HL-60 (cell line): ENCODE data around the gene GALNT17.

Experiments
- DNase-seq, 2 experiments: peaks; one replicate each; pipeline ENCODE4 v3.0.0-alpha.2; 2010 to 2020; ENCODE audit warnings: low read depth in 1 of 2, low spot score in 1 of 2
- H3K27ac ChIP-seq: fragments of 250-450 bp; sonication (Bioruptor Pico); replicated peaks from 2 replicates; pipeline ENCODE4 v1.5.1; 2020; ENCODE audit warnings: mild to moderate bottlenecking, moderate library complexity
- H3K27me3 ChIP-seq: fragments of 250-450 bp; sonication (Bioruptor Pico); 2 replicates; pipeline ENCODE4 v1.5.1; 2021; ENCODE audit warnings: mild to moderate bottlenecking, moderate library complexity; ENCODE audit not compliant: insufficient read depth, poor library complexity, severe bottlenecking
- H3K4me3 ChIP-seq: replicated peaks from 2 replicates; pipeline ENCODE4 v1.5.1; 2011; ENCODE audit warnings: mild to moderate bottlenecking, control low read depth, low read length; ENCODE audit not compliant: insufficient read depth
- CTCF ChIP-seq: IDR thresholded peaks from one replicate; pipeline ENCODE4 v1.5.1; 2011; ENCODE audit warnings: low read length, control low read depth, inconsistent platforms; ENCODE audit not compliant: insufficient read depth
- GABPA ChIP-seq: IDR thresholded peaks from 2 replicates; pipeline ENCODE4 v1.6.1; 2012; ENCODE audit warnings: low read depth
- POLR2AphosphoS5 ChIP-seq: IDR thresholded peaks from 2 replicates; pipeline ENCODE4 v1.6.1; 2012; ENCODE audit warnings: low read depth
- REST ChIP-seq: IDR thresholded peaks from 2 replicates; pipeline ENCODE4 v1.6.1; 2012; ENCODE audit warnings: low read depth; ENCODE audit not compliant: insufficient replicate concordance
- SPI1 ChIP-seq: IDR thresholded peaks from 2 replicates; pipeline ENCODE4 v1.6.1; 2012; ENCODE audit warnings: low read depth, mild to moderate bottlenecking, borderline replicate concordance

Gene GALNT17

DNA sequence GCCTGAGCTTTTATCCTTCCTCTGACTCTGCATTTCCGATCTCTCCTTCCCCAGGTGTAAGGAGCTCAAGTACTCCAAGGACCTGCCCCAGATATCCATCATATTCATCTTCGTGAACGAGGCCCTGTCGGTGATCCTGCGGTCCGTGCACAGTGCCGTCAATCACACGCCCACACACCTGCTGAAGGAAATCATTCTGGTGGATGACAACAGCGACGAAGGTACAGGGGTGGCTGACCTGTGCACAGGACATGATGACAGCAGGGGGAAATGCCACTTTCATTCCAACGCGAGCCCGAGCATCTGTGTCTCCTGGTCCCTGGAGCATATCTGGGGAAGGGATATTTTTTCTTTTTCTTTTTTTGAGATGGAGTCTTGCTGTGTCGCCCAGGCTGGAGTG, 256.2 kb downstream of the GALNT17 start:
- TF ChIP-seq CTCF (no peak), REST (no peak), POLR2AphosphoS5 (no peak), GABPA (no peak), SPI1 (no peak)
- Histone ChIP-seq H3K4me3 (no peak overlapping the region), H3K27ac (no peak overlapping the region), H3K27me3 (no peaks in the 10 kb centered on the region)
- no peak for DNase-seq

- H3K27ac ChIP-seq = no peak overlapping the region
- no peaks in the 10 kb centered on the region for H3K27me3 ChIP-seq
- no peak overlapping the region for H3K4me3 ChIP-seq
- no peak for DNase-seq
- TF ChIP-seq POLR2AphosphoS5 = no peak
- TF ChIP-seq GABPA = no peak
- TF ChIP-seq CTCF = no peak
- TF ChIP-seq REST = no peak
- no peak for TF ChIP-seq SPI1
Observed at GRCh38 chr7:71389976-71390375, 258.0 kb downstream of the GALNT17 start.

- H3K27ac ChIP-seq = no peak overlapping the region
- no peak overlapping the region for H3K4me3 ChIP-seq
- TF ChIP-seq POLR2AphosphoS5 = no peak
- TF ChIP-seq CTCF = no peak
- no peak for TF ChIP-seq SPI1
- no peak for TF ChIP-seq REST
- no peak for TF ChIP-seq GABPA
- H3K27me3 ChIP-seq = no peaks in the 10 kb centered on the region
- no peak for DNase-seq
Observed at GRCh38 chr7:71393661-71394060, 261.7 kb downstream of the GALNT17 start.
